Neural cell (in vitro differentiated cells): ENCODE results near the gene MED8. TPM values are rescaled to one million over a fixed set of nuclear protein-coding genes. Genes with fewer than 3 reads are reported as not detected.

Experiments
- H2AFZ ChIP-seq: fragments of 200-600, 300-800 bp; sonication (generic), shearing (Covaris generic); 2 replicates; pipeline ENCODE4 v1.6.0; 2014; ENCODE audit warnings: low read depth, mild to moderate bottlenecking, antibody characterized with exemption, low read length, moderate library complexity
- H3F3A ChIP-seq: fragments of 200-600 bp; shearing (Covaris generic); 2 replicates; pipeline ENCODE4 v1.6.1; 2016; ENCODE audit warnings: mild to moderate bottlenecking, moderate library complexity, mixed read lengths, antibody characterized with exemption, low read length; ENCODE audit not compliant: insufficient read depth, poor library complexity, severe bottlenecking
- H3K27ac ChIP-seq: fragments of 200-600, 300-800 bp; sonication (generic), shearing (Covaris generic); 2 replicates; pipeline ENCODE4 v1.5.1; 2014; ENCODE audit warnings: mild to moderate bottlenecking, low read length, moderate library complexity
- H3K27me3 ChIP-seq: fragments of 300-800, 200-600 bp; sonication (generic), shearing (Covaris generic); 2 replicates; pipeline ENCODE4 v1.6.0; 2014; ENCODE audit warnings: mild to moderate bottlenecking, low read depth, low read length, moderate library complexity; ENCODE audit not compliant: insufficient read depth
- H3K36me3 ChIP-seq: fragments of 300-800, 200-600 bp; sonication (generic), shearing (Covaris generic); 2 replicates; pipeline ENCODE4 v1.5.1; 2014; ENCODE audit warnings: mild to moderate bottlenecking, antibody characterized with exemption, low read length, moderate library complexity; ENCODE audit not compliant: insufficient read depth
- H3K4me2 ChIP-seq: fragments of 300-800, 200-600 bp; sonication (generic), shearing (Covaris generic); 2 replicates; pipeline ENCODE4 v1.6.0; 2014; ENCODE audit warnings: mild to moderate bottlenecking, low read length
- H3K4me3 ChIP-seq: fragments of 300-800, 200-600 bp; sonication (generic), shearing (Covaris generic); 2 replicates; pipeline ENCODE4 v1.5.1; 2014; ENCODE audit warnings: mild to moderate bottlenecking, low read length, moderate library complexity
- H3K79me2 ChIP-seq: fragments of 200-600 bp; shearing (Covaris generic); replicated peaks from 2 replicates; pipeline ENCODE4 v1.6.0; 2014; ENCODE audit warnings: mild to moderate bottlenecking, low read length, moderate library complexity; ENCODE audit not compliant: insufficient read depth
- H3K9ac ChIP-seq: fragments of 300-800, 200-600 bp; sonication (generic), shearing (Covaris generic); 2 replicates; pipeline ENCODE4 v1.6.1; 2016; ENCODE audit warnings: mild to moderate bottlenecking, low read length, mixed read lengths
- H3K9me2 ChIP-seq: fragments of 200-600 bp; shearing (Covaris generic); 2 replicates; pipeline ENCODE4 v1.6.1; 2016; ENCODE audit warnings: mild to moderate bottlenecking, low read length, mixed read lengths; ENCODE audit not compliant: insufficient read depth
- H3K9me3 ChIP-seq: fragments of 200-600, 300-800 bp; sonication (generic), shearing (Covaris generic); 2 replicates; pipeline ENCODE4 v1.6.1; 2016; ENCODE audit warnings: mild to moderate bottlenecking, mixed run types, low read length, moderate library complexity, mixed read lengths
- H4K20me1 ChIP-seq: fragments of 200-600 bp; shearing (Covaris generic); 2 replicates; pipeline ENCODE4 v1.6.1; 2016; ENCODE audit warnings: mild to moderate bottlenecking, mixed run types; ENCODE audit not compliant: insufficient read depth
- EP300 ChIP-seq: fragments of 450-650 bp; conservative IDR thresholded peaks from 2 replicates; pipeline ENCODE4 v1.6.1; 2014; ENCODE audit warnings: antibody characterized with exemption, mild to moderate bottlenecking, moderate library complexity; ENCODE audit not compliant: poor library complexity, severe bottlenecking
- EZH2 ChIP-seq: fragments of 200-600, 300-800 bp; shearing (Covaris generic), sonication (generic); IDR thresholded peaks from 2 replicates; pipeline ENCODE4 v1.6.1; 2014; ENCODE audit warnings: antibody characterized with exemption, low read length, borderline replicate concordance, mild to moderate bottlenecking; ENCODE audit not compliant: insufficient read depth, poor library complexity, severe bottlenecking
- MXI1 ChIP-seq: fragments of 450-650 bp; conservative IDR thresholded peaks from 2 replicates; pipeline ENCODE4 v1.6.1; 2014; ENCODE audit warnings: antibody characterized with exemption, mild to moderate bottlenecking; ENCODE audit not compliant: poor library complexity, severe bottlenecking
- POLR2AphosphoS5 ChIP-seq: IDR thresholded peaks from 2 replicates; pipeline ENCODE4 v1.6.1; 2012
- RAD21 ChIP-seq: fragments of 450-650 bp; conservative IDR thresholded peaks from 2 replicates; pipeline ENCODE4 v1.6.1; 2014; ENCODE audit warnings: antibody characterized with exemption, mild to moderate bottlenecking, moderate library complexity
- SMC3 ChIP-seq: fragments of 450-650 bp; conservative IDR thresholded peaks from 2 replicates; pipeline ENCODE4 v1.6.1; 2014; ENCODE audit warnings: antibody characterized with exemption, mild to moderate bottlenecking, moderate library complexity; ENCODE audit not compliant: poor library complexity
- TAF1 ChIP-seq: IDR thresholded peaks from 2 replicates; pipeline ENCODE4 v1.6.1; 2012; ENCODE audit warnings: low read depth
- polyA plus RNA-seq: library from polyadenylated mRNA; depleted of rRNA; stranded (reverse); fragments of >200 nt; gene quantifications from 2 replicates; pipeline ENCODE4 v1.2.3, GENCODE V29; 2014
- TF ChIP-seq, protein P1 (sequence below): fragments of 450-650 bp; IDR thresholded peaks from 2 replicates; pipeline ENCODE4 v1.5.1; 2014; ENCODE audit warnings: antibody characterized with exemption, mild to moderate bottlenecking, moderate library complexity; ENCODE audit not compliant: poor library complexity, severe bottlenecking
- TF ChIP-seq, protein P2 (sequence below): IDR thresholded peaks from 2 replicates; pipeline ENCODE4 v1.6.1; 2012; ENCODE audit warnings: borderline replicate concordance

The MED8 gene
- polyA plus RNA-seq, 1 donor from 2014 or later = 59.2 TPM

DNA sequence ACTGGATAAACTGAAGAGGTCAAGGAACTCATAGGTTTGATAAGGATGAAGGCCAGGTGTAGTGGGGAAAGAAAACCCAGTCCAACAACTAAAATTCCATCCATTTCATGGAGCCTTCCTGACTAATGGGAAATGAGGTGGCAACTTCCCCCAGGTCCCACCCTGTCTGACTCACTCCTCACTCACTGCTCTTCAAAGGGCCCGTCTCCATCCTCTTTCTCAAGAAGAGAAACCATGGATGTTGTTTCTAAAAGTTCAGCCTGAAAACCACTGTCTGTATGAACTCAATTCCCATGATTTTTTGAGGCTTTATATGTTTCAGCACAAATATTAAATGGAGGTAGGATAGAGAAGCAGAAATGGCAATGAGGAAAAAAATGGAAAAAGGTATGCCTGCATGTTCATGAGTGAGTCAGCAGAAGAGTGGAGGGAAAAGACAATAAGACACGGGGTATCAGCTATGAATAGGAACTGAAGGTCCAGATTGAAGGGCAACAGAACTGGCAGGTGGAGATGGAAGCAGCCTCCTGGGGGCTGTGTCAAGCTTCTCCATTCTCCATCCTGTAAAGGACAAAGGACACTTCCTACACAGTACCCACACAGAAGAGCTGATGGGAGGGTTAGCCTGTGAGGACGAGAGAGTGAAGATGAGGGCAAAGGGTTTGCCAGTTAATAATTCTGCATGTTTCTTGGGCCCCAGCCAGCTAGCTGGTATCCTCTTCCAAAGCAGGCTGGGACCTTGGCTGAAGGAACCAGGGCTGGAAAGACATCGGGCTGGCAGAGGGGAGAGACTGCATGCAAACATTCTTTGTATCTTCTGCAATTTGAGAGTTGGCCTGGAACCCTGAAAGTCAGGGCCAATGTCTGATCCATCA is 16.3 kb downstream of the MED8 start:
- H4K20me1 ChIP-seq = no peaks in the 10 kb centered on the region
- H3K27me3 ChIP-seq = no peaks in the 10 kb centered on the region
- H3K9me3 ChIP-seq = no peaks in the 10 kb centered on the region
- H3K9me2 ChIP-seq = no peaks in the 10 kb centered on the region
- H3F3A ChIP-seq = no peaks in the 10 kb centered on the region
- no peaks in the 10 kb centered on the region for H3K36me3 ChIP-seq
- H3K4me2 ChIP-seq = no peak overlapping the region
- H3K9ac ChIP-seq = no peak overlapping the region
- no peak overlapping the region for H3K4me3 ChIP-seq
- no peak overlapping the region for H3K27ac ChIP-seq
- no peak overlapping the region for H2AFZ ChIP-seq
- no peak for TF ChIP-seq RAD21
- no peak for TF ChIP-seq EZH2
- TF ChIP-seq POLR2AphosphoS5 = no peak
- TF ChIP-seq MXI1 = no peak
- TF ChIP-seq, protein P1, sequence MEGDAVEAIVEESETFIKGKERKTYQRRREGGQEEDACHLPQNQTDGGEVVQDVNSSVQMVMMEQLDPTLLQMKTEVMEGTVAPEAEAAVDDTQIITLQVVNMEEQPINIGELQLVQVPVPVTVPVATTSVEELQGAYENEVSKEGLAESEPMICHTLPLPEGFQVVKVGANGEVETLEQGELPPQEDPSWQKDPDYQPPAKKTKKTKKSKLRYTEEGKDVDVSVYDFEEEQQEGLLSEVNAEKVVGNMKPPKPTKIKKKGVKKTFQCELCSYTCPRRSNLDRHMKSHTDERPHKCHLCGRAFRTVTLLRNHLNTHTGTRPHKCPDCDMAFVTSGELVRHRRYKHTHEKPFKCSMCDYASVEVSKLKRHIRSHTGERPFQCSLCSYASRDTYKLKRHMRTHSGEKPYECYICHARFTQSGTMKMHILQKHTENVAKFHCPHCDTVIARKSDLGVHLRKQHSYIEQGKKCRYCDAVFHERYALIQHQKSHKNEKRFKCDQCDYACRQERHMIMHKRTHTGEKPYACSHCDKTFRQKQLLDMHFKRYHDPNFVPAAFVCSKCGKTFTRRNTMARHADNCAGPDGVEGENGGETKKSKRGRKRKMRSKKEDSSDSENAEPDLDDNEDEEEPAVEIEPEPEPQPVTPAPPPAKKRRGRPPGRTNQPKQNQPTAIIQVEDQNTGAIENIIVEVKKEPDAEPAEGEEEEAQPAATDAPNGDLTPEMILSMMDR = no peak
- TF ChIP-seq TAF1 = no peak
- TF ChIP-seq SMC3 = no peak
- TF ChIP-seq, protein P2, sequence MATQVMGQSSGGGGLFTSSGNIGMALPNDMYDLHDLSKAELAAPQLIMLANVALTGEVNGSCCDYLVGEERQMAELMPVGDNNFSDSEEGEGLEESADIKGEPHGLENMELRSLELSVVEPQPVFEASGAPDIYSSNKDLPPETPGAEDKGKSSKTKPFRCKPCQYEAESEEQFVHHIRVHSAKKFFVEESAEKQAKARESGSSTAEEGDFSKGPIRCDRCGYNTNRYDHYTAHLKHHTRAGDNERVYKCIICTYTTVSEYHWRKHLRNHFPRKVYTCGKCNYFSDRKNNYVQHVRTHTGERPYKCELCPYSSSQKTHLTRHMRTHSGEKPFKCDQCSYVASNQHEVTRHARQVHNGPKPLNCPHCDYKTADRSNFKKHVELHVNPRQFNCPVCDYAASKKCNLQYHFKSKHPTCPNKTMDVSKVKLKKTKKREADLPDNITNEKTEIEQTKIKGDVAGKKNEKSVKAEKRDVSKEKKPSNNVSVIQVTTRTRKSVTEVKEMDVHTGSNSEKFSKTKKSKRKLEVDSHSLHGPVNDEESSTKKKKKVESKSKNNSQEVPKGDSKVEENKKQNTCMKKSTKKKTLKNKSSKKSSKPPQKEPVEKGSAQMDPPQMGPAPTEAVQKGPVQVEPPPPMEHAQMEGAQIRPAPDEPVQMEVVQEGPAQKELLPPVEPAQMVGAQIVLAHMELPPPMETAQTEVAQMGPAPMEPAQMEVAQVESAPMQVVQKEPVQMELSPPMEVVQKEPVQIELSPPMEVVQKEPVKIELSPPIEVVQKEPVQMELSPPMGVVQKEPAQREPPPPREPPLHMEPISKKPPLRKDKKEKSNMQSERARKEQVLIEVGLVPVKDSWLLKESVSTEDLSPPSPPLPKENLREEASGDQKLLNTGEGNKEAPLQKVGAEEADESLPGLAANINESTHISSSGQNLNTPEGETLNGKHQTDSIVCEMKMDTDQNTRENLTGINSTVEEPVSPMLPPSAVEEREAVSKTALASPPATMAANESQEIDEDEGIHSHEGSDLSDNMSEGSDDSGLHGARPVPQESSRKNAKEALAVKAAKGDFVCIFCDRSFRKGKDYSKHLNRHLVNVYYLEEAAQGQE = no peak
- no peak for TF ChIP-seq EP300
- peaks cover 3% of the 10 kb centered on the region for H3K79me2 ChIP-seq

DNA sequence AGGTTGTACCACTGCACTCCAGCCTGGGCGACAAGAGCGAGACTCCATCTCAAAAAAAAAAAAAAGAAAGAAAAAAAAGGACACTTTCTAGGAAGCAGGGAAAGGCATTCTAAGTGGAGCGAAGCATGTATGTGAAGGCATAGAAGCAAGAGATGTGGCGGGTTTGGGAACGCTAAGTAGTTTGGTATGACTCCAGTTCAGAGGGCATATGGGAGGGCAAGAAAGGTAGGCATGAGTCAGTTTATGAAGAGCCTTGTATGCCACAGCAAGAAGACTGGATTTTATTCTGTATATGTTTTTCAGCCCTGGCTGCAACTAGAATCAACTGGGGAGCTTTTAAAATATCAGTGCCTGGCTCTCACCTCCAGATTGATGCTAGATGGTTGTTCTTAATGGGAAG is 17.4 kb downstream of the MED8 start:
- no peak overlapping the region for H2AFZ ChIP-seq

More for the DNA sequence above, 17.4 kb downstream of the MED8 start:
- Histone ChIP-seq H4K20me1 (no peaks in the 10 kb centered on the region), H3K9me2 (no peaks in the 10 kb centered on the region), H3K27ac (no peak overlapping the region), H3K4me3 (no peak overlapping the region), H3F3A (no peaks in the 10 kb centered on the region), H3K79me2 (peaks cover 3% of the 10 kb centered on the region), H3K27me3 (no peaks in the 10 kb centered on the region), H3K36me3 (no peaks in the 10 kb centered on the region), H3K9ac (no peak overlapping the region), H3K4me2 (no peak overlapping the region), H3K9me3 (no peaks in the 10 kb centered on the region)
- TF ChIP-seq MXI1 = no peak
- no peak for TF ChIP-seq POLR2AphosphoS5
- TF ChIP-seq RAD21 = no peak
- no peak for TF ChIP-seq TAF1
- TF ChIP-seq SMC3 = no peak
- TF ChIP-seq, protein P1 = no peak
- no peak for TF ChIP-seq EZH2
- TF ChIP-seq, protein P2 = no peak
- no peak for TF ChIP-seq EP300
